AG09319 (cell line): ENCODE measurements around the gene BCL2L11.

Source experiments
- DNase-seq: peaks from one replicate; pipeline ENCODE4 v3.0.0-alpha.2; 2010; ENCODE audit warnings: low read depth; ENCODE audit errors: extremely low read depth
- TF ChIP-seq, protein P1 (sequence below): IDR thresholded peaks from 2 replicates; pipeline ENCODE4 v1.5.1; 2011; ENCODE audit warnings: low read depth, mild to moderate bottlenecking, inconsistent platforms, low read length, moderate library complexity

Gene BCL2L11

GRCh38 chr2:111145103-111145760 lies 24.5 kb downstream of the BCL2L11 start:
- TF ChIP-seq, protein P1, sequence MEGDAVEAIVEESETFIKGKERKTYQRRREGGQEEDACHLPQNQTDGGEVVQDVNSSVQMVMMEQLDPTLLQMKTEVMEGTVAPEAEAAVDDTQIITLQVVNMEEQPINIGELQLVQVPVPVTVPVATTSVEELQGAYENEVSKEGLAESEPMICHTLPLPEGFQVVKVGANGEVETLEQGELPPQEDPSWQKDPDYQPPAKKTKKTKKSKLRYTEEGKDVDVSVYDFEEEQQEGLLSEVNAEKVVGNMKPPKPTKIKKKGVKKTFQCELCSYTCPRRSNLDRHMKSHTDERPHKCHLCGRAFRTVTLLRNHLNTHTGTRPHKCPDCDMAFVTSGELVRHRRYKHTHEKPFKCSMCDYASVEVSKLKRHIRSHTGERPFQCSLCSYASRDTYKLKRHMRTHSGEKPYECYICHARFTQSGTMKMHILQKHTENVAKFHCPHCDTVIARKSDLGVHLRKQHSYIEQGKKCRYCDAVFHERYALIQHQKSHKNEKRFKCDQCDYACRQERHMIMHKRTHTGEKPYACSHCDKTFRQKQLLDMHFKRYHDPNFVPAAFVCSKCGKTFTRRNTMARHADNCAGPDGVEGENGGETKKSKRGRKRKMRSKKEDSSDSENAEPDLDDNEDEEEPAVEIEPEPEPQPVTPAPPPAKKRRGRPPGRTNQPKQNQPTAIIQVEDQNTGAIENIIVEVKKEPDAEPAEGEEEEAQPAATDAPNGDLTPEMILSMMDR: no peak
- DNase-seq: no peak

GRCh38 chr2:111145951-111146350 lies 25.2 kb downstream of the BCL2L11 start:
- TF ChIP-seq, protein P1: no peak
- DNase-seq: no peak

DNA sequence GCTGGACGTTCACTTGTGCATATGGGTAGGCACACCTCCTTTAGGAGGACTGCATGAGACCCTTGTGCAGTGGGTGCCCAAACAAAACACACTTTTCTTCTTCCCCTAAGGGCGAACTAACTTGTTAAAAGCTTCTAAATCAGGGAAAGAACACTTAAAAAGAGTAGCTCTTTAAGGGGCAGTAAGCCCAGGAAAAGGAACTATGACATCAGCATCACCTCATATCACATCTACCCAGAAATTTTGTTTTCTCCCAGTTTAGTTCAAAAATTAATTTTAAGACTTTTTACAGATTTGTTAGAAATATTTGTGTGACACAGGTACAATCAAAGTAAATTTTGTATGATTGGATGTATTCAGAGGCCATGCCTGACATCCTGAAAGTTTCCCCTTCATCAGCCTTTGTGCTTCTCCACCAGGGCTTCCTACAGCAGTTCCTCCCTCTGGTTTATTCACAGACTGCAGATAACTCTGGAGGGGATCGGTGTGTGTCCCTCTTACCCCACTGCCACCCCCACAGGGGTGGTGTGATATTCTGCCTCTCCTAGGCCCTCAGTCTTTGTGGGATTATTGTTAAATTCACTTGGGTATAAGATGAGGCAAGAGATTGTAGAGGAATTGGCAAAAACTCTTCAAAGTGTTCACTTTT lies 27.6 kb downstream of the BCL2L11 start:
- TF ChIP-seq, protein P1: no peak
- DNase-seq: no peak

DNA sequence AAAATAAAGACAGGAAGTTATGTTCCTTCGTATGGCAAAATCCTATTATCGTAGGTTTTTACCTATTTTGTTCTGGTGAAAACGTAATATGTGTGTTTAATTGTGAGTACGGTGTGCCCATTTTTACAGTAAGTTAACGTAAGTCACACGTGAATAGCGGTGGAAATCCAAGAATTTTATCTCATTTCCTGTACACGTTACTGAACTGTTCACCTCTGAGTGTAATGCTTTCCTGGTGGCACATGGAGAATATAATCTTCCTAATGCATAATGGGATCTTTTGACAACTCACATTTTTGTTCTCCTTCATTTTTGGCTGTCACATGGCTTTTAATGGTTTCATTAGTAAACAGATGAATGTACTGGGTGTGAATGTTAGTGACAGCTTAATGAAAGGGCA lies 28.2 kb downstream of the BCL2L11 start:
- TF ChIP-seq, protein P1: no peak
- DNase-seq: no peak

DNA sequence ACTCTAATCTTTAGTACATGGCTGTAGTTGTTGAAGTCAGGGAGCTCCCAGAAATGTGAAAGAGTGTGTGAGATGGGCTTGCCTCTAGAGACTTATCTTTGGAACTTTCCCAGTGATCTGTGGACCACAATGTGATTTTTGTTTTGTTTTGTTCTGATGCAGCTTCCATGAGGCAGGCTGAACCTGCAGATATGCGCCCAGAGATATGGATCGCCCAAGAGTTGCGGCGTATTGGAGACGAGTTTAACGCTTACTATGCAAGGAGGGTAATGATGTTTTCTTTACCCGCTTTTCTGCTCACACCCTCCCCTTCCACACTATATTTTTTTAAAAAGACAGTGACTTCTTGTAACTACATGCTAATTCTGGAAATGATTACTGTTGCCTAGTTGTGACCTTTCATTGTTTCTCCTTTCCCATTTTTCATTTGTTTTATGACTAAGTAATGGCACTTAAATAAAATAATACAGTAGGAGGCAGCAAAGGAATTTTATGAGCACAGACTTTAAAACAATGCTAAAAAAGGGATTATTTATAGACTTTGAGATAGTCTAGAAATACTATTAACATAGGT lies 29.3 kb downstream of the BCL2L11 start:
- TF ChIP-seq, protein P1: no peak
- no peak for DNase-seq

DNA sequence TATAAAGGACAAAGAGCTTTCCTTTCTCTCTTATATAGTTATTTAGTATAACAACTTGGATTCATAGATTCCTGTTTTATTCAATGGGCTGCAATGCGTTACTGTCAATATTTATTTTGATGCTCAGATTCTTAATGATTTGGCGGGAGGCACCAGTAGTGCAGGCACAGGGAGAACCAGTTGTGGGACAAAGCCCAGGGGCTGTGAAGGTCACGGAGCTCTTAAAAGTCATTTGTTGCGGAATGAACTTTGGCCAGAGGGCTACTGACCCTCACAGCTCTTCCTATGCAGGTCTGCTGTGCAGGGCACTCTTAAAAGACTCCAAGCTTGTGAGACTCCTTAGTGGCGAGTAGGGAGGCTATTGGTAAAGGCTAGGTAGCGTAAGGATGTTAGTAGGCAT lies 34.0 kb downstream of the BCL2L11 start:
- no peak for DNase-seq
- TF ChIP-seq, protein P1: no peak

DNA sequence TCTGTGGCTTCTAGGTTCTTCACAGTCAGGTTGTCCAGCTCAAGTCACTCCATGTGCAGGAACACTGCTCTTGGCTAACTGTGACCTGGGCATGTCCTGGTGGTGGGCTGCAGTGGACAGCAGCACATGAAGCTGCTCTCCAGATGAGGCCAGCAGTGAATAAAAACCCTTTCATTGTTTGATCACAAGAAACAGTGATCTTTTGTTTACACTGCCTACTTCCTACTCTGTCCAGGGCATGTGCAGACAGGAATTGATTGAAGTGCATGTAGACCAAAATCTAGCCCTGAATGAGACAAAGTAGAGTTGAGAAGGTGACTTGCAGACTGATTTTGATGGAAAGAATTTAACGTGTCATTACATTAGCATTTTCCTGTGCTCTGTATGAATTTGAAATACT lies 34.9 kb downstream of the BCL2L11 start:
- TF ChIP-seq, protein P1: no peak
- DNase-seq: no peak
